Liver (tissue), 9 donors: ENCODE data around the gene YPEL2. TPM values are rescaled to one million over a fixed set of nuclear protein-coding genes. Genes with fewer than 3 reads are reported as not detected.

Source experiments
- DNase-seq: peaks from one replicate; pipeline ENCODE4 v3.0.0-alpha.2; 2017; ENCODE audit warnings: low spot score
- H3K27ac ChIP-seq, 2 donors: one replicate each; pipeline ENCODE4 v1.7.0; 2013; ENCODE audit warnings: inconsistent platforms in 2 of 2, low read length in 2 of 2, control low read depth in 1 of 2, low read depth in 1 of 2, mild to moderate bottlenecking in 1 of 2
- H3K27me3 ChIP-seq, 4 donors: one replicate each; pipeline versions ENCODE4 v1.6.1 to v1.7.0; 2013; ENCODE audit warnings: low read length in 3 of 4, inconsistent platforms in 1 of 4, mild to moderate bottlenecking in 1 of 4, moderate library complexity in 1 of 4; ENCODE audit not compliant: control insufficient read depth in 4 of 4, insufficient read depth in 4 of 4
- H3K36me3 ChIP-seq, 4 donors: one replicate each; pipeline versions ENCODE4 v1.6.1 to v1.7.0; 2013; ENCODE audit warnings: low read length in 3 of 4, mild to moderate bottlenecking in 3 of 4, low read depth in 1 of 4, moderate library complexity in 1 of 4; ENCODE audit not compliant: control insufficient read depth in 4 of 4, insufficient read depth in 3 of 4
- H3K4me1 ChIP-seq, 4 donors: one replicate each; pipeline versions ENCODE4 v1.6.1 to v1.7.0; 2013; ENCODE audit warnings: low read length in 3 of 4, mild to moderate bottlenecking in 3 of 4, moderate library complexity in 1 of 4; ENCODE audit not compliant: control insufficient read depth in 4 of 4, insufficient read depth in 4 of 4
- H3K4me3 ChIP-seq, 3 donors: one replicate each; pipeline versions ENCODE4 v1.6.1 to v1.7.0; 2013; ENCODE audit warnings: low read length in 3 of 3, control low read depth in 1 of 3, low read depth in 1 of 3, mild to moderate bottlenecking in 1 of 3
- H3K9ac ChIP-seq, 2 donors: one replicate each; pipeline ENCODE4 v1.7.0; 2013; ENCODE audit warnings: low read length in 2 of 2, mild to moderate bottlenecking in 2 of 2, moderate library complexity in 2 of 2, control low read depth in 1 of 2, low read depth in 1 of 2
- H3K9me3 ChIP-seq, 4 donors: one replicate each; pipeline versions ENCODE4 v1.6.1 to v1.7.0; 2013; ENCODE audit warnings: low read length in 3 of 4; ENCODE audit not compliant: control insufficient read depth in 4 of 4
- FOXA1 ChIP-seq: IDR thresholded peaks from 2 replicates; pipeline ENCODE4 v1.6.1; 2016; ENCODE audit warnings: antibody characterized with exemption
- GABPA ChIP-seq, 2 donors: IDR thresholded peaks in 1 of 2; conservative IDR thresholded peaks in 1 of 2; 2 replicates each; pipeline ENCODE4 v1.6.1; 2016; ENCODE audit warnings: antibody characterized with exemption in 2 of 2, mild to moderate bottlenecking in 1 of 2, moderate library complexity in 1 of 2
- HNF4A ChIP-seq, 2 donors: conservative IDR thresholded peaks; 2 replicates each; pipeline ENCODE4 v1.6.1; 2016; ENCODE audit warnings: antibody characterized with exemption in 2 of 2, mild to moderate bottlenecking in 2 of 2
- HNF4G ChIP-seq: IDR thresholded peaks from 2 replicates; pipeline ENCODE4 v1.6.1; 2016; ENCODE audit warnings: antibody characterized with exemption
- JUND ChIP-seq, 2 donors: IDR thresholded peaks; 2 replicates each; pipeline ENCODE4 v1.6.1; 2016; ENCODE audit warnings: antibody characterized with exemption in 2 of 2
- NR2F2 ChIP-seq: IDR thresholded peaks from 2 replicates; pipeline ENCODE4 v1.6.1; 2016; ENCODE audit warnings: antibody characterized with exemption
- RAD21 ChIP-seq, 2 donors: IDR thresholded peaks; 2 replicates each; pipeline ENCODE4 v1.6.1; 2016; ENCODE audit warnings: antibody characterized with exemption in 2 of 2, mild to moderate bottlenecking in 2 of 2
- RXRA ChIP-seq, 2 donors: IDR thresholded peaks; 2 replicates each; pipeline ENCODE4 v1.6.1; 2017 to 2018; ENCODE audit warnings: antibody characterized with exemption in 2 of 2, mild to moderate bottlenecking in 1 of 2
- TAF1 ChIP-seq: conservative IDR thresholded peaks from 2 replicates; pipeline ENCODE4 v1.6.1; 2016; ENCODE audit warnings: antibody characterized with exemption, mild to moderate bottlenecking
- YY1 ChIP-seq: IDR thresholded peaks from 2 replicates; pipeline ENCODE4 v1.6.1; 2016; ENCODE audit warnings: antibody characterized with exemption, mild to moderate bottlenecking
- ZBTB33 ChIP-seq: IDR thresholded peaks from 2 replicates; pipeline ENCODE4 v1.6.1; 2016; ENCODE audit warnings: antibody characterized with exemption
- WGBS: extraction: QIAGEN DNeasy Blood & Tissue Kit; methylation state at CpG from one replicate; pipeline ENCODE4 v1.1.7; 2013; 5-methylcytosine and 5-hydroxymethylcytosine counted together
- polyA plus RNA-seq, 2 donors: library from polyadenylated mRNA; stranded (reverse) in 1 of 2; unstranded in 1 of 2; fragments of 200-250 nt in 1 of 2; fragments of >200 nt in 1 of 2; fragmentation: Nextera tagmentation in 1 of 2; extraction: Ambion mirVana in 1 of 2; gene quantifications; one replicate each; pipeline versions ENCODE4 v1.2.1 to v1.2.3, GENCODE V29; 2013 to 2015
- total RNA-seq, 2 donors: library from RNA; depleted of rRNA; stranded (reverse); fragments of >200 nt; gene quantifications; one replicate each; pipeline ENCODE4 v1.2.3, GENCODE V29; 2014
- TF ChIP-seq, protein P1 (sequence below): IDR thresholded peaks from 2 replicates; pipeline ENCODE4 v1.6.1; 2016; ENCODE audit warnings: antibody characterized with exemption
- TF ChIP-seq, protein P2 (sequence below): fragments of 150-350 bp; IDR thresholded peaks from 2 replicates; pipeline ENCODE4 v1.5.1; 2017; ENCODE audit warnings: improper control_type of control experiment, low read depth, low read length; ENCODE audit not compliant: missing input control
- TF ChIP-seq, protein P3 (sequence below): IDR thresholded peaks from 2 replicates; pipeline ENCODE4 v1.6.1; 2016; ENCODE audit warnings: antibody characterized with exemption
- TF ChIP-seq, protein P4 (sequence below): IDR thresholded peaks from 2 replicates; pipeline ENCODE4 v1.6.1; 2016; ENCODE audit warnings: antibody characterized with exemption, mild to moderate bottlenecking
- donor health status: healthy.
- donor health status: healthy.
- donor health status: healthy.
- donor health status: healthy.
- donor health status: healthy.

YPEL2 gene
- total and polyA plus RNA-seq, 4 donors = 4.2 to 23.8 (median 11.3) TPM

- H3K9ac ChIP-seq = peak overlapping the region; percentile 23 to 48
- H3K27me3 ChIP-seq = no peaks in the 10 kb centered on the region
- H3K27ac ChIP-seq = peak overlapping the region; percentile 78 to 89
- no peak overlapping the region for H3K4me3 ChIP-seq
- no peak for DNase-seq
- peaks cover 0 to 5% (median 1%) of the 10 kb centered on the region in 4 donors for H3K36me3 ChIP-seq
- WGBS = 42% methylated on average over 1 of the region's 1 CpG
- no peaks in the 10 kb centered on the region for H3K9me3 ChIP-seq
- H3K4me1 ChIP-seq = peaks cover 38 to 88% (median 73%) of the 10 kb centered on the region in 4 donors
- no peak for TF ChIP-seq HNF4G
- no peak for TF ChIP-seq RXRA (IDR thresholded peaks at IDR 0.05)
- no peak for TF ChIP-seq YY1
- TF ChIP-seq, protein P1, sequence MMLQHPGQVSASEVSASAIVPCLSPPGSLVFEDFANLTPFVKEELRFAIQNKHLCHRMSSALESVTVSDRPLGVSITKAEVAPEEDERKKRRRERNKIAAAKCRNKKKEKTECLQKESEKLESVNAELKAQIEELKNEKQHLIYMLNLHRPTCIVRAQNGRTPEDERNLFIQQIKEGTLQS = no peak
- no peak for TF ChIP-seq GABPA (IDR thresholded peaks at IDR 0.05 in 1 of 2, conservative IDR thresholded peaks at IDR 0.05 in 1 of 2)
- no peak for TF ChIP-seq RAD21 (IDR thresholded peaks at IDR 0.05)
- TF ChIP-seq FOXA1 = no peak
- TF ChIP-seq, protein P2, sequence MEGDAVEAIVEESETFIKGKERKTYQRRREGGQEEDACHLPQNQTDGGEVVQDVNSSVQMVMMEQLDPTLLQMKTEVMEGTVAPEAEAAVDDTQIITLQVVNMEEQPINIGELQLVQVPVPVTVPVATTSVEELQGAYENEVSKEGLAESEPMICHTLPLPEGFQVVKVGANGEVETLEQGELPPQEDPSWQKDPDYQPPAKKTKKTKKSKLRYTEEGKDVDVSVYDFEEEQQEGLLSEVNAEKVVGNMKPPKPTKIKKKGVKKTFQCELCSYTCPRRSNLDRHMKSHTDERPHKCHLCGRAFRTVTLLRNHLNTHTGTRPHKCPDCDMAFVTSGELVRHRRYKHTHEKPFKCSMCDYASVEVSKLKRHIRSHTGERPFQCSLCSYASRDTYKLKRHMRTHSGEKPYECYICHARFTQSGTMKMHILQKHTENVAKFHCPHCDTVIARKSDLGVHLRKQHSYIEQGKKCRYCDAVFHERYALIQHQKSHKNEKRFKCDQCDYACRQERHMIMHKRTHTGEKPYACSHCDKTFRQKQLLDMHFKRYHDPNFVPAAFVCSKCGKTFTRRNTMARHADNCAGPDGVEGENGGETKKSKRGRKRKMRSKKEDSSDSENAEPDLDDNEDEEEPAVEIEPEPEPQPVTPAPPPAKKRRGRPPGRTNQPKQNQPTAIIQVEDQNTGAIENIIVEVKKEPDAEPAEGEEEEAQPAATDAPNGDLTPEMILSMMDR = no peak
- no peak for TF ChIP-seq NR2F2
- TF ChIP-seq TAF1 = no peak
- TF ChIP-seq, protein P3, sequence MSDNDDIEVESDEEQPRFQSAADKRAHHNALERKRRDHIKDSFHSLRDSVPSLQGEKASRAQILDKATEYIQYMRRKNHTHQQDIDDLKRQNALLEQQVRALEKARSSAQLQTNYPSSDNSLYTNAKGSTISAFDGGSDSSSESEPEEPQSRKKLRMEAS = no peak
- TF ChIP-seq, protein P4, sequence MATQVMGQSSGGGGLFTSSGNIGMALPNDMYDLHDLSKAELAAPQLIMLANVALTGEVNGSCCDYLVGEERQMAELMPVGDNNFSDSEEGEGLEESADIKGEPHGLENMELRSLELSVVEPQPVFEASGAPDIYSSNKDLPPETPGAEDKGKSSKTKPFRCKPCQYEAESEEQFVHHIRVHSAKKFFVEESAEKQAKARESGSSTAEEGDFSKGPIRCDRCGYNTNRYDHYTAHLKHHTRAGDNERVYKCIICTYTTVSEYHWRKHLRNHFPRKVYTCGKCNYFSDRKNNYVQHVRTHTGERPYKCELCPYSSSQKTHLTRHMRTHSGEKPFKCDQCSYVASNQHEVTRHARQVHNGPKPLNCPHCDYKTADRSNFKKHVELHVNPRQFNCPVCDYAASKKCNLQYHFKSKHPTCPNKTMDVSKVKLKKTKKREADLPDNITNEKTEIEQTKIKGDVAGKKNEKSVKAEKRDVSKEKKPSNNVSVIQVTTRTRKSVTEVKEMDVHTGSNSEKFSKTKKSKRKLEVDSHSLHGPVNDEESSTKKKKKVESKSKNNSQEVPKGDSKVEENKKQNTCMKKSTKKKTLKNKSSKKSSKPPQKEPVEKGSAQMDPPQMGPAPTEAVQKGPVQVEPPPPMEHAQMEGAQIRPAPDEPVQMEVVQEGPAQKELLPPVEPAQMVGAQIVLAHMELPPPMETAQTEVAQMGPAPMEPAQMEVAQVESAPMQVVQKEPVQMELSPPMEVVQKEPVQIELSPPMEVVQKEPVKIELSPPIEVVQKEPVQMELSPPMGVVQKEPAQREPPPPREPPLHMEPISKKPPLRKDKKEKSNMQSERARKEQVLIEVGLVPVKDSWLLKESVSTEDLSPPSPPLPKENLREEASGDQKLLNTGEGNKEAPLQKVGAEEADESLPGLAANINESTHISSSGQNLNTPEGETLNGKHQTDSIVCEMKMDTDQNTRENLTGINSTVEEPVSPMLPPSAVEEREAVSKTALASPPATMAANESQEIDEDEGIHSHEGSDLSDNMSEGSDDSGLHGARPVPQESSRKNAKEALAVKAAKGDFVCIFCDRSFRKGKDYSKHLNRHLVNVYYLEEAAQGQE = no peak
- no peak for TF ChIP-seq JUND (IDR thresholded peaks at IDR 0.05)
- TF ChIP-seq ZBTB33 = no peak
- no peak for TF ChIP-seq HNF4A (conservative IDR thresholded peaks at IDR 0.05)
Measured at GRCh38 chr17:59367657-59368045, 36.2 kb downstream of the YPEL2 start.
